A673 (cell line): ENCODE measurements around the gene SDK1. TPM values are rescaled to one million over a fixed set of nuclear protein-coding genes. Genes with fewer than 3 reads are reported as not detected.
A peak's percentile ranks its signal among the peaks of the same experiment; 100 is the strongest.

ENCODE experiments used
- BruUV-seq: library from RNA; stranded (reverse); fragments of 400-500 nt; replicated peaks from 2 replicates; lab custom pipeline; 2021; lab: Mats Ljungman, UMichigan
- CTCF ChIA-PET: fragments of 300-600 bp; sonication (Branson Sonifier 250); formaldehyde crosslinking; loops from one replicate; lab custom pipeline; 2022; ENCODE audit warnings: antibody characterized with exemption; lab: Charles Lee
- POLR2A ChIA-PET: fragments of 300-600 bp; sonication (Branson Sonifier 250); formaldehyde crosslinking; loops from one replicate; lab custom pipeline; 2022; ENCODE audit warnings: antibody characterized with exemption; ENCODE audit not compliant: low non-redundant PET; lab: Charles Lee
- DNase-seq: peaks from one replicate; pipeline ENCODE4 v3.0.0-alpha.2; 2015; ENCODE audit warnings: low spot score
- H3K27ac ChIP-seq: fragments of 200-600 bp; sonication (generic); 2 replicates; pipeline ENCODE4 v1.5.1; 2016; ENCODE audit warnings: mixed run types, low read depth, mild to moderate bottlenecking, mixed read lengths, antibody characterized with exemption, low read length; ENCODE audit not compliant: poor library complexity, severe bottlenecking
- H3K27me3 ChIP-seq: fragments of 200-600 bp; sonication (generic); replicated peaks from 2 replicates; pipeline ENCODE4 v1.6.1; 2017; ENCODE audit warnings: mixed run types, low read depth, mild to moderate bottlenecking, mixed read lengths, antibody characterized with exemption, low read length; ENCODE audit not compliant: insufficient read depth, poor library complexity
- H3K36me3 ChIP-seq: fragments of 200-600 bp; sonication (generic); 2 replicates; pipeline ENCODE4 v1.6.1; 2016; ENCODE audit warnings: mixed run types, mild to moderate bottlenecking, mixed read lengths, antibody characterized with exemption, low read length; ENCODE audit not compliant: insufficient read depth, poor library complexity, severe bottlenecking
- H3K4me1 ChIP-seq: fragments of 200-600 bp; sonication (generic); 2 replicates; pipeline ENCODE4 v1.6.1; 2017; ENCODE audit warnings: mixed run types, mild to moderate bottlenecking, mixed read lengths, antibody characterized with exemption, low read length; ENCODE audit not compliant: insufficient read depth, poor library complexity, severe bottlenecking
- H3K4me3 ChIP-seq: fragments of 200-600 bp; sonication (generic); 2 replicates; pipeline ENCODE4 v1.5.1; 2016; ENCODE audit warnings: low read depth, mixed run types, mild to moderate bottlenecking, mixed read lengths, low read length; ENCODE audit not compliant: poor library complexity, severe bottlenecking
- H3K9me3 ChIP-seq: fragments of 200-600 bp; sonication (generic); 2 replicates; pipeline ENCODE4 v1.6.1; 2016; ENCODE audit warnings: mixed run types, low read depth, mild to moderate bottlenecking, mixed read lengths, antibody characterized with exemption, low read length; ENCODE audit not compliant: poor library complexity, severe bottlenecking
- EZH2 ChIP-seq: fragments of 200-600 bp; sonication (generic); IDR thresholded peaks from 2 replicates; pipeline ENCODE4 v1.6.1; 2017; ENCODE audit warnings: borderline replicate concordance, low read depth, mild to moderate bottlenecking, mixed read lengths, antibody characterized with exemption, low read length; ENCODE audit not compliant: poor library complexity, severe bottlenecking
- intact Hi-C: fragments of 100-400 bp; cut with micrococcal nuclease; formaldehyde crosslinking; loops from one replicate; pipeline ENCODE4 v1.10.0; 2022; ENCODE audit not compliant: unreplicated experiment
- total RNA-seq: library from RNA; stranded (reverse); gene quantifications from 2 replicates; pipeline ENCODE4 v1.2.3, GENCODE V29; 2021
- TF ChIP-seq, protein P1 (sequence below): fragments of 300-800, 200-600 bp; sonication (generic); conservative IDR thresholded peaks from 2 replicates; pipeline ENCODE4 v1.5.1; 2017; ENCODE audit warnings: low read depth, mild to moderate bottlenecking, antibody characterized with exemption, low read length, moderate library complexity, mixed read lengths

The SDK1 gene
- total RNA-seq, 1 experiment from 2014 or later: 14.7 TPM

- H3K4me3 ChIP-seq: no peak overlapping the region
- H3K36me3 ChIP-seq: no peaks in the 10 kb centered on the region
- peaks cover 8% of the 10 kb centered on the region for H3K4me1 ChIP-seq
- BruUV-seq: no TSS peak
- DNase-seq: peak; percentile 91
- no peaks in the 10 kb centered on the region for H3K27me3 ChIP-seq
- ChIA-PET POLR2A (no interaction called here), CTCF (interaction anchor here (0.6 kb wide), 1 partner anchor 1226 kb away, joined by 4 read pairs; no protein-coding TSS in a partner anchor)
- no peaks in the 10 kb centered on the region for H3K9me3 ChIP-seq
- intact Hi-C loops: no loop called here
- no peak for TF ChIP-seq EZH2
- TF ChIP-seq, protein P1, sequence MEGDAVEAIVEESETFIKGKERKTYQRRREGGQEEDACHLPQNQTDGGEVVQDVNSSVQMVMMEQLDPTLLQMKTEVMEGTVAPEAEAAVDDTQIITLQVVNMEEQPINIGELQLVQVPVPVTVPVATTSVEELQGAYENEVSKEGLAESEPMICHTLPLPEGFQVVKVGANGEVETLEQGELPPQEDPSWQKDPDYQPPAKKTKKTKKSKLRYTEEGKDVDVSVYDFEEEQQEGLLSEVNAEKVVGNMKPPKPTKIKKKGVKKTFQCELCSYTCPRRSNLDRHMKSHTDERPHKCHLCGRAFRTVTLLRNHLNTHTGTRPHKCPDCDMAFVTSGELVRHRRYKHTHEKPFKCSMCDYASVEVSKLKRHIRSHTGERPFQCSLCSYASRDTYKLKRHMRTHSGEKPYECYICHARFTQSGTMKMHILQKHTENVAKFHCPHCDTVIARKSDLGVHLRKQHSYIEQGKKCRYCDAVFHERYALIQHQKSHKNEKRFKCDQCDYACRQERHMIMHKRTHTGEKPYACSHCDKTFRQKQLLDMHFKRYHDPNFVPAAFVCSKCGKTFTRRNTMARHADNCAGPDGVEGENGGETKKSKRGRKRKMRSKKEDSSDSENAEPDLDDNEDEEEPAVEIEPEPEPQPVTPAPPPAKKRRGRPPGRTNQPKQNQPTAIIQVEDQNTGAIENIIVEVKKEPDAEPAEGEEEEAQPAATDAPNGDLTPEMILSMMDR: peak; percentile 51; the same call in 1 of the 2 replicates
- peak overlapping the region; percentile 54 for H3K27ac ChIP-seq
Observed at GRCh38 chr7:3922175-3922635, 621.2 kb downstream of the SDK1 start.

- Histone ChIP-seq H3K27ac (no peak overlapping the region), H3K4me1 (peaks cover 8% of the 10 kb centered on the region), H3K36me3 (no peaks in the 10 kb centered on the region), H3K9me3 (no peaks in the 10 kb centered on the region), H3K4me3 (no peak overlapping the region), H3K27me3 (no peaks in the 10 kb centered on the region)
- ChIA-PET POLR2A (no interaction called here), CTCF (no interaction called here)
- no TSS peak for BruUV-seq
- TF ChIP-seq, protein P1: no peak
- no peak for TF ChIP-seq EZH2
- intact Hi-C loops: no loop called here
- DNase-seq: no peak
Observed at GRCh38 chr7:3923307-3923918, 622.4 kb downstream of the SDK1 start.

DNA sequence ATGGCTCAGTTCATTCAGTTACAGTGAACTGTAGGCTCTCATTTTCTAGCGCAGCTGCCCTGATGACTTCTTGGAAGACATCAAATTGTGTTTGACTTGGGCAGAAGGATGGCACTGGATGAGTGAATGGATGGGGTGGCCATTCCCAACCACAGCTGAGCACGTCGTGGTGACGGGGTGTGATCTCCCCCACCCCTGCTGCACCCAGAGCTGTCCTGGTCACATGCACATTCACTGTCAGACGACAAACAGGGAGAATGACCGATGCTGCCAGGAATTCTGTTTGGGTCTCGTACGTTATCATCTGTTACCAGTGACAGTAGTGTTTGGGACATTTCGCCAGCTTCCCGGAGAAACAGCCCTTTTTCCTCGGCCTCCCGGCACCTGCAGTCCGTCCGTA, 623.2 kb downstream of the SDK1 start:
- no peak overlapping the region for H3K27ac ChIP-seq
- POLR2A ChIA-PET: interaction anchor here (0.6 kb wide), 1 partner anchor 894 kb away, joined by 3 read pairs; no protein-coding TSS in a partner anchor
- intact Hi-C loops: no loop called here
- DNase-seq: no peak
- TF ChIP-seq EZH2: no peak
- TF ChIP-seq, protein P1: no peak
- no peaks in the 10 kb centered on the region for H3K9me3 ChIP-seq
- H3K27me3 ChIP-seq: no peaks in the 10 kb centered on the region
- no TSS peak for BruUV-seq
- no peaks in the 10 kb centered on the region for H3K36me3 ChIP-seq
- peaks cover 8% of the 10 kb centered on the region for H3K4me1 ChIP-seq
- H3K4me3 ChIP-seq: no peak overlapping the region
- CTCF ChIA-PET: no interaction called here
